ENCODE measurements around the gene MRTFA.

DNA sequence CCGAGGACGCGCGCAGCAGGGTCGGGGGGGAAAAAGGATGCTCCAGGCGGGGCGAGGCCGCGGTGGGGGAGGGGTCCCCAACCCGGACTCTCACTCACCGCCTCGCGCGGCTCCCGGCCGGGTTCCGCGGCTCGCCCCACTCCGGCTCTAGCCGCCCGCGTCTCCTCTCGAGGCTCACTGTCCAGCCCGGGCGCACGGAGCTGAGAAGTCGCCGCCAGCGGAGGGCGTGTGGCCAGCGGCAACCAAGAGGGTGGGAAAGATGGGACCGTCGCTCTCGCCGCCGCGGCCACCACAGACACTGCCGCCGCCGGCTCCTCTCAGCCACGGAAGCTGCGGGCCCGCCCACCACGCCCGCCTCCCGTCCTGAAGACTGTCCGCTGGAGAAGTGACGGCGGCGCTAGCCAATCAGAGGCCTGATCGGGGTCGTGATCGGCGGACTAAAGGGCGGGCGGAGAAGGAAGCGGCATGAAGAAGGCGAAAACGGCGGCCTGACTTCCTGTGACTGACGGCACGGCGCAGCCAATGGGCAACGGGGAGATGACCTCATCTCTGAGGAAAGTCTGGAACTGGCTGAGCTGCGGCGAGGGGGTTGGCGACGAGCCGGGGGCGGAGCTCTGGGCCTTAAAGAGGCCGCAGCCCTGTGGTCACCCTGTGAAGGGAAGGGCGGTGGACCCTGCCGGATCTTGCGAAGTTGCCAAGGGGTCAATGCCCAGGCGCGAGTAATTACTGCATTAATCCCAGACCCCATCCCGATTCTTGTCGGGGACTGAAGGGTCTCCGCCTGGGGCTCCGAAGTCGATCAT lies at the start of gene MRTFA:
- peak; percentile 96 to 99 for TF ChIP-seq POLR2AphosphoS5 (IDR thresholded peaks at IDR 0.05)
- TF ChIP-seq, protein P1, sequence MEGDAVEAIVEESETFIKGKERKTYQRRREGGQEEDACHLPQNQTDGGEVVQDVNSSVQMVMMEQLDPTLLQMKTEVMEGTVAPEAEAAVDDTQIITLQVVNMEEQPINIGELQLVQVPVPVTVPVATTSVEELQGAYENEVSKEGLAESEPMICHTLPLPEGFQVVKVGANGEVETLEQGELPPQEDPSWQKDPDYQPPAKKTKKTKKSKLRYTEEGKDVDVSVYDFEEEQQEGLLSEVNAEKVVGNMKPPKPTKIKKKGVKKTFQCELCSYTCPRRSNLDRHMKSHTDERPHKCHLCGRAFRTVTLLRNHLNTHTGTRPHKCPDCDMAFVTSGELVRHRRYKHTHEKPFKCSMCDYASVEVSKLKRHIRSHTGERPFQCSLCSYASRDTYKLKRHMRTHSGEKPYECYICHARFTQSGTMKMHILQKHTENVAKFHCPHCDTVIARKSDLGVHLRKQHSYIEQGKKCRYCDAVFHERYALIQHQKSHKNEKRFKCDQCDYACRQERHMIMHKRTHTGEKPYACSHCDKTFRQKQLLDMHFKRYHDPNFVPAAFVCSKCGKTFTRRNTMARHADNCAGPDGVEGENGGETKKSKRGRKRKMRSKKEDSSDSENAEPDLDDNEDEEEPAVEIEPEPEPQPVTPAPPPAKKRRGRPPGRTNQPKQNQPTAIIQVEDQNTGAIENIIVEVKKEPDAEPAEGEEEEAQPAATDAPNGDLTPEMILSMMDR (IDR thresholded peaks at IDR 0.05): peak in 2 of 6 experiments; percentile 20 to 37
- TF ChIP-seq POLR2A (IDR thresholded peaks at IDR 0.05): peak in 3 of 4 donors; percentile 90 to 99 (median 98)
- peak in 1 of 4 donors; percentile 1 for TF ChIP-seq EP300 (IDR thresholded peaks at IDR 0.05)
